IMR-90 (cell line): ENCODE measurements around the gene CMBL. TPM values are rescaled to one million over a fixed set of nuclear protein-coding genes. Genes with fewer than 3 reads are reported as not detected.

Source experiments
- ATAC-seq: fragments of 200-7000 bp; cut with Tn5 transposase; 2 replicates; pipeline ENCODE4 v1.9.1; 2020; ENCODE audit warnings: low read depth, mild to moderate bottlenecking, moderate library complexity
- BruUV-seq: library from RNA; stranded (reverse); fragments of 400-500 nt; replicated peaks from 2 replicates; lab custom pipeline; 2021; lab: Mats Ljungman, UMichigan
- CTCF ChIA-PET: fragments of 300-600 bp; formaldehyde crosslinking; extraction: SDS; loops from one replicate; lab custom pipeline; 2021; ENCODE audit warnings: antibody characterized with exemption; lab: Yijun Ruan, JAX
- POLR2A ChIA-PET: fragments of 300-600 bp; sonication (Branson Sonifier 250); formaldehyde crosslinking; loops from one replicate; lab custom pipeline; 2022; ENCODE audit warnings: antibody characterized with exemption; ENCODE audit not compliant: unreplicated experiment; lab: Charles Lee
- DNase-seq: peaks from one replicate; pipeline ENCODE4 v3.0.0; 2013
- H2AFZ ChIP-seq: replicated peaks from 2 replicates; pipeline ENCODE3; 2013; ENCODE audit warnings: low read length, mild to moderate bottlenecking; ENCODE audit not compliant: poor library complexity
- H2AK5ac ChIP-seq: 2 replicates; pipeline ENCODE4 v1.6.1; 2013; ENCODE audit warnings: low read depth, low read length, inconsistent platforms
- H2AK9ac ChIP-seq: replicated peaks from 2 replicates; pipeline ENCODE3; 2013; ENCODE audit warnings: mild to moderate bottlenecking, low read depth, low read length, moderate library complexity; ENCODE audit not compliant: poor library complexity
- H2BK120ac ChIP-seq: 2 replicates; pipeline ENCODE4 v1.6.1; 2013; ENCODE audit warnings: low read depth, low read length, inconsistent platforms
- H2BK15ac ChIP-seq: 3 replicates; pipeline ENCODE4 v1.6.1; 2013; ENCODE audit warnings: low read depth, low read length, inconsistent platforms
- H2BK20ac ChIP-seq: 2 replicates; pipeline ENCODE4 v1.6.1; 2013; ENCODE audit warnings: low read depth, mild to moderate bottlenecking, inconsistent platforms, low read length, moderate library complexity
- H2BK5ac ChIP-seq: 2 replicates; pipeline ENCODE4 v1.6.1; 2013; ENCODE audit warnings: mild to moderate bottlenecking, low read depth, low read length, inconsistent platforms; ENCODE audit not compliant: poor library complexity, severe bottlenecking
- H3K14ac ChIP-seq: replicated peaks from 2 replicates; pipeline ENCODE4 v1.6.1; 2013; ENCODE audit warnings: low read depth, low read length, inconsistent platforms
- H3K18ac ChIP-seq: 2 replicates; pipeline ENCODE4 v1.6.1; 2013; ENCODE audit warnings: low read depth, low read length, control low read depth
- H3K23ac ChIP-seq: 2 replicates; pipeline ENCODE4 v1.6.1; 2013; ENCODE audit warnings: low read depth, low read length, inconsistent platforms
- H3K27ac ChIP-seq: 2 replicates; pipeline ENCODE4 v1.5.1; 2013; ENCODE audit warnings: mild to moderate bottlenecking, control low read depth, low read length; ENCODE audit not compliant: insufficient read depth
- H3K27me3 ChIP-seq: 2 replicates; pipeline ENCODE4 v1.6.1; 2013; ENCODE audit warnings: low read length; ENCODE audit not compliant: control insufficient read depth, insufficient read depth
- H3K36me3 ChIP-seq: 2 replicates; pipeline ENCODE4 v1.6.1; 2013; ENCODE audit warnings: low read length, mixed read lengths; ENCODE audit not compliant: control insufficient read depth, insufficient read depth
- H3K4ac ChIP-seq: 2 replicates; pipeline ENCODE4 v1.6.1; 2013; ENCODE audit warnings: low read depth, low read length, inconsistent platforms
- H3K4me1 ChIP-seq: 2 replicates; pipeline ENCODE4 v1.6.1; 2013; ENCODE audit warnings: low read length, mixed read lengths; ENCODE audit not compliant: control insufficient read depth, insufficient read depth
- H3K4me2 ChIP-seq: 2 replicates; pipeline ENCODE4 v1.6.1; 2013; ENCODE audit warnings: low read depth, mild to moderate bottlenecking, control low read depth, low read length, moderate library complexity
- H3K4me3 ChIP-seq: 2 replicates; pipeline ENCODE4 v1.5.1; 2013; ENCODE audit warnings: low read depth, mild to moderate bottlenecking, control low read depth, low read length, moderate library complexity; ENCODE audit not compliant: insufficient read depth
- H3K56ac ChIP-seq: 2 replicates; pipeline ENCODE4 v1.6.1; 2013; ENCODE audit warnings: low read length, inconsistent platforms; ENCODE audit not compliant: insufficient read depth; ENCODE audit errors: extremely low read depth
- H3K79me1 ChIP-seq, 2 experiments: 2 replicates each; pipeline ENCODE4 v1.6.1; 2013; ENCODE audit warnings: low read length in 2 of 2, inconsistent platforms in 1 of 2, low read depth in 1 of 2
- H3K9ac ChIP-seq: 2 replicates; pipeline ENCODE4 v1.6.1; 2013; ENCODE audit warnings: low read depth, low read length, control low read depth
- H3K9me1 ChIP-seq: 2 replicates; pipeline ENCODE4 v1.6.1; 2013; ENCODE audit warnings: low read length, inconsistent platforms; ENCODE audit not compliant: insufficient read depth
- H3K9me3 ChIP-seq: 2 replicates; pipeline ENCODE4 v1.6.1; 2013; ENCODE audit warnings: low read length; ENCODE audit not compliant: control insufficient read depth, insufficient read depth
- H4K20me1 ChIP-seq: 2 replicates; pipeline ENCODE4 v1.6.1; 2013; ENCODE audit warnings: low read length, inconsistent platforms; ENCODE audit not compliant: insufficient read depth
- H4K5ac ChIP-seq: 2 replicates; pipeline ENCODE4 v1.6.1; 2013; ENCODE audit warnings: mild to moderate bottlenecking, low read depth, low read length, control low read depth
- H4K8ac ChIP-seq, 2 experiments: 2 replicates each; pipeline ENCODE4 v1.6.1; 2013; ENCODE audit warnings: low read depth in 2 of 2, low read length in 2 of 2, control low read depth in 1 of 2, inconsistent platforms in 1 of 2
- H4K91ac ChIP-seq: 2 replicates; pipeline ENCODE4 v1.6.1; 2013; ENCODE audit warnings: low read depth, low read length, inconsistent platforms; ENCODE audit not compliant: insufficient read depth
- BHLHE40 ChIP-seq: fragments of 150-350 bp; IDR thresholded peaks from 2 replicates; pipeline ENCODE4 v1.6.1; 2016; ENCODE audit warnings: mild to moderate bottlenecking, low read depth, low read length
- CEBPB ChIP-seq: IDR thresholded peaks from 2 replicates; pipeline ENCODE4 v1.6.1; 2012; ENCODE audit warnings: low read depth, low read length, improper control_type of control experiment
- CHD1 ChIP-seq: IDR thresholded peaks from 2 replicates; pipeline ENCODE4 v1.6.1; 2012; ENCODE audit warnings: low read depth, low read length, improper control_type of control experiment
- CTCF ChIP-seq: conservative IDR thresholded peaks from 2 replicates; pipeline ENCODE4 v1.5.1; 2012; ENCODE audit warnings: mild to moderate bottlenecking, low read depth, low read length, improper control_type of control experiment
- ELK1 ChIP-seq: fragments of 150-350 bp; IDR thresholded peaks from 2 replicates; pipeline ENCODE4 v1.6.1; 2016; ENCODE audit warnings: low read depth, mild to moderate bottlenecking, low read length, moderate library complexity, borderline replicate concordance
- FOS ChIP-seq: fragments of 150-350 bp; IDR thresholded peaks from 2 replicates; pipeline ENCODE4 v1.6.1; 2016; ENCODE audit warnings: low read depth, low read length
- MAFK ChIP-seq: IDR thresholded peaks from 2 replicates; pipeline ENCODE4 v1.6.1; 2012; ENCODE audit warnings: low read depth, low read length, improper control_type of control experiment
- MAZ ChIP-seq: IDR thresholded peaks from 2 replicates; pipeline ENCODE4 v1.6.1; 2012; ENCODE audit warnings: low read depth, mild to moderate bottlenecking, low read length, improper control_type of control experiment, moderate library complexity, borderline replicate concordance
- MXI1 ChIP-seq: IDR thresholded peaks from 2 replicates; pipeline ENCODE4 v1.6.1; 2012; ENCODE audit warnings: low read depth, mild to moderate bottlenecking, low read length, moderate library complexity, borderline replicate concordance
- NFE2L2 ChIP-seq: fragments of 150-350 bp; IDR thresholded peaks from 2 replicates; pipeline ENCODE4 v1.6.1; 2016; ENCODE audit warnings: low read depth, mild to moderate bottlenecking, low read length
- POLR2A ChIP-seq: IDR thresholded peaks from 2 replicates; pipeline ENCODE4 v1.6.1; 2012; ENCODE audit warnings: mild to moderate bottlenecking, low read depth, low read length
- RAD21 ChIP-seq: IDR thresholded peaks from 2 replicates; pipeline ENCODE4 v1.6.1; 2012; ENCODE audit warnings: low read length, improper control_type of control experiment
- RCOR1 ChIP-seq: IDR thresholded peaks from 2 replicates; pipeline ENCODE4 v1.6.1; 2012; ENCODE audit warnings: mild to moderate bottlenecking, low read length, improper control_type of control experiment; ENCODE audit not compliant: insufficient replicate concordance
- RFX5 ChIP-seq: IDR thresholded peaks from 2 replicates; pipeline ENCODE4 v1.8.0; 2012; ENCODE audit warnings: low read depth, mild to moderate bottlenecking, low read length, moderate library complexity
- SMC3 ChIP-seq: fragments of 150-350 bp; IDR thresholded peaks from 2 replicates; pipeline ENCODE4 v1.6.1; 2016; ENCODE audit warnings: low read depth, mild to moderate bottlenecking, antibody characterized with exemption, low read length, moderate library complexity
- USF2 ChIP-seq: fragments of 150-350 bp; IDR thresholded peaks from 2 replicates; pipeline ENCODE4 v1.6.1; 2017; ENCODE audit warnings: mild to moderate bottlenecking, antibody characterized with exemption, low read length, low read depth
- WGBS, 2 experiments: methylation state at CpG; one replicate each; pipeline versions ENCODE4 v1.1.5 to v1.1.7; 2013; ENCODE audit warnings: missing lambda C conversion rate in 2 of 2; ENCODE audit not compliant: insufficient read length in 1 of 2; ENCODE audit errors: extremely low coverage in 2 of 2; 5-methylcytosine and 5-hydroxymethylcytosine counted together
- dilution Hi-C: fragments of 300-500 bp; cut with HindIII; formaldehyde crosslinking; loops from one replicate; pipeline ENCODE4 v1.14.3; 2018; ENCODE audit warnings: low sequenced_read_pairs; ENCODE audit not compliant: unreplicated experiment
- in situ Hi-C: fragments of 300-500 bp; cut with MboI; formaldehyde crosslinking; loops from 3 replicates; pipeline ENCODE4 v1.14.3; 2019; ENCODE audit warnings: low sequenced_read_pairs, inconsistent platforms, mixed read lengths
- intact Hi-C: fragments of 100-400 bp; cut with micrococcal nuclease; formaldehyde crosslinking; loops from 2 replicates; pipeline ENCODE4 v1.10.0; 2022
- polyA plus RNA-seq, 3 experiments: library from polyadenylated mRNA; depleted of rRNA; stranded (reverse); fragments of >200 nt; gene quantifications; 2 replicates each; pipeline ENCODE4 v1.2.3, GENCODE V29; 2012; ENCODE audit warnings: low replicate concordance in 1 of 3
- total RNA-seq: library from RNA; depleted of rRNA; stranded (reverse); fragments of >200 nt; gene quantifications from 2 replicates; pipeline ENCODE4 v1.2.3, GENCODE V29; 2012

The CMBL gene
- total and polyA plus RNA-seq, 2 of the 4 experiments (the other 2 are of a cell fraction) = 5.0 to 26.3 TPM

- Histone ChIP-seq H2AK5ac (peak overlapping the region; percentile 35), H2AFZ (peak overlapping the region; percentile 25), H3K4me3 (no peak overlapping the region), H3K36me3 (no peaks in the 10 kb centered on the region), H2BK15ac (0 out of 3 replicates have a peak overlapping the region, but pooled peaks have one; percentile 8), H4K8ac (no peak overlapping the region), H3K4me2 (peak overlapping the region; percentile 5; the same call in 1 of the 2 replicates), H3K4me1 (peaks cover 23% of the 10 kb centered on the region), H3K9me3 (no peaks in the 10 kb centered on the region), H3K27me3 (peaks cover 5% of the 10 kb centered on the region; the same call in 1 of the 2 replicates), H3K23ac (no peak overlapping the region), H2AK9ac (peak overlapping the region; percentile 26), H4K5ac (no peak overlapping the region; the same call in 1 of the 2 replicates), H3K56ac (no peak overlapping the region), H3K4ac (peak overlapping the region; percentile 38), H3K14ac (no peak overlapping the region; the same call in 1 of the 2 replicates), H3K9ac (no peak overlapping the region), H3K27ac (no peak overlapping the region; the same call in 1 of the 2 replicates), H2BK120ac (no peak overlapping the region), H2BK20ac (no peak overlapping the region), H3K9me1 (peaks cover 14% of the 10 kb centered on the region), H4K91ac (no peak overlapping the region), H3K79me1 (no peaks in the 10 kb centered on the region), H4K20me1 (no peaks in the 10 kb centered on the region), H3K18ac (no peak overlapping the region; the same call in 1 of the 2 replicates), H2BK5ac (no peak overlapping the region)
- CTCF ChIA-PET = no interaction called here
- no TSS peak for BruUV-seq
- intact Hi-C loops = loop anchor here (5.0 kb wide), 1 partner anchor 44 kb away; no protein-coding TSS in a partner anchor
- TF ChIP-seq NFE2L2 (no peak), MAZ (no peak), ELK1 (no peak), SMC3 (no peak), RCOR1 (no peak), CEBPB (no peak), FOS (no peak), POLR2A (no peak), CTCF (no peak), CHD1 (no peak), RFX5 (no peak), BHLHE40 (no peak), USF2 (no peak), MAFK (no peak), RAD21 (no peak), MXI1 (no peak)
- in situ Hi-C loops = no loop called here
- ATAC-seq = 0 out of 2 replicates have a peak, but pooled peaks have one; percentile 2
- 91% methylated on average over 4 of the region's 7 CpGs; no CpG with 5 or more reads in 1 of the 2 experiments for WGBS, 2 experiments
- peak; percentile 82 for DNase-seq
- POLR2A ChIA-PET = no interaction called here
- dilution Hi-C loops = no loop called here
Measured at GRCh38 chr5:10331341-10331796, 23.7 kb upstream of the CMBL start.
